Stimulated activated CD4-positive, alpha-beta T cell treated with anti-CD3 and anti-CD28 coated beads, Interleukin-1b, Interleukin-23, amount 100 ng/mL, for 24 hours (primary cell): ENCODE measurements around the gene DNM3.

Experiments used
- DNase-seq, 4 experiments: peaks; one replicate each; pipeline ENCODE4 v3.0.0-alpha.2; 2020; ENCODE audit warnings: low read depth in 4 of 4, low spot score in 1 of 4

The DNM3 gene

DNA sequence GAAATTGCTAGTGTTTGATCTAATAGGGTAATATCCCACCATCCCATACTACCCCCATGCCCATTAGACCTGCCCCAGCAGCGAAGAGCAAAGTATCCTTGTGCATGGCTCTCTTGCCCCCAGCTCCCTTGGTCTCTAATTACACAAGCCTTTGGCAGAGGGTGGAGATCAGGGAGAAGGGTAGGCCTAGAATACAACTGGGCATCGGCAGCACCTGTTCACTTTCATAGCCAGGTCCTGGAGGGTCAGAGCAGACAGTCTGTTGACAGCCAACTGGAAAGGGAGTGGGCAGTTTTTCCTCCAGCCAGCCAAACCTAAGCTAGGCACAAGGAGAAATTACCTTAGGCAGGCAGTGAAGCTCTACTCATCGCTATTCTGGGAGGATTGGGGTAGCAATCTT, 605.2 kb downstream of the DNM3 start:
- no peak for DNase-seq

DNA sequence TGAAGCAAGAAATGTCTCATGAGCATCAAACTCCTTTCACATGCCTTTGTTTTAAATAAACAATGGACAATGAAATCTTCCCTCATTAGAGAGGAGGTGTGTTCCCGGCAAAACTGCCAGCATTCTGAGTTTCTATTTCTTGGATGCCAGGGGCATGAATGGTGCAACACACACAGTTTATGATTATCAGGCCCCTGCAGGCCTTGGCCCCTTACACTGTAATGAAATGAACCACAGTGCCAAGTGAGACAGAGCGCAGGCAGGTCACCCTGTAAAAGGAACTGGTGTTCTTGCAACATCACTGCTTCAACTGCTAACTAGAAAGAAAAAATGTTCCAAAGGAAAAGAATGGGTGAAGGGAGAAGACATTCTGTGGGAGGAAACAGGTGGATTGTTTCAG, 606.3 kb downstream of the DNM3 start:
- no peak for DNase-seq

GRCh38 chr1:172448995-172449584, 607.8 kb downstream of the DNM3 start:
- DNase-seq = no peak

- no peak for DNase-seq
These were observed 608.6 kb downstream of the DNM3 start for GRCh38 chr1:172449585-172450523.

DNA sequence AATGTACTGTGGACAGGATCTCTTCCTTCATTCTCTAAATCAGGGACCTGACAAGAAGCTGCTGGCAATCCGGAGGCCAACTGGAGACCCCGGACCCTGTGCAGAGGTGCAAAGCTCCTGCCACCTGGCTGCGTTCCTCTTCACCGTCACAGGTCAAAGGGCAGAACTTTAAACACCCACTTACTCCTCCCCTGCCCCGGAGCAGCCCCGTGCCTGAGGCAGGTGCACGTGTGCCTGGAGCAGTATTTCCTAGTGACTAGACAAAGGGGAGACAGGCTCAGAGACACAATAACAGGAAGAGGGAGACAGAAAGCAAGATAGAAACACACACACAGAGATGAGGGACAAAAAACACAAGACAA, 609.2 kb downstream of the DNM3 start:
- no peak for DNase-seq

DNA sequence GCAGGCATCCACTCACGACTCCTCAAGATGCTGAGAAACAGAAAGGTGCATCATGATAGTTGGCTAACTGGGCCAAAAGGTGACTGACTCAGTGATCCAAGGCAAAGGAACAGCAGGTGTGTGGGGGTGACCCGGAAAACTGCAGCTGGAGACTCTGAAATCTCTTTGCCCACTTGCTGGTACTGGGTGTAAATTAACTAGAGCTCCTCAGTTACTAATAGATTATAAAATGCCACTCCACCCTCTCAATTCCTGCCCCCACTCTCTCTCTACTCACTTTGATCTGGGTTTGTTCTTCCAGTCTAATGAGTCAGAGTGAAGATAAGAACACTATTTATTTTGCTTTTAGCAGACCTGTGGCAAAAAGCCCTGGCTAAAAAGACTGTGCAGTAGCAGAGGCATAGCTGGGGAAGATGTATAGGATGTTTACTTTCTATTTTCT, 609.7 kb downstream of the DNM3 start:
- DNase-seq = no peak

GRCh38 chr1:172452536-172453152, 611.3 kb downstream of the DNM3 start:
- DNase-seq = no peak

DNA sequence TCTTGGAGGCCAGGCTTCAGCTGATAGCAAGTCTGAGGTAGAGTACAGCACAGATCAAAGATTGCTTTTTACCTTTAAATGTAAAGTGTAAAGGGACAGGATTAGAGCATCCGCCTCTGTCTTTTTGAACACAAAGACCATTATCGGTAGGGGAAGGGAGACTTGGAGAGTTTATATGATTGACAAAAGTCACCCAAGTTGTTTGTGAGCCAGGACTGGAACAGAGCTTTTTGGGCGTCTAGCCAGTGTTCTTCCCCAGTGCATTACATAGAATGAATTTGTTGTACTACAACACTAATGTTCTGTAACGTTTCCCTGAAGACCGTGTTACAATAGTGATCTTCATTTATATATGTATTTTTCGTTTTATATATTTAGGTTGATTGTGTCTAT, 611.9 kb downstream of the DNM3 start:
- no peak for DNase-seq

- DNase-seq = no peak
These were observed 612.3 kb downstream of the DNM3 start for GRCh38 chr1:172453607-172454006.

- no peak for DNase-seq
These were observed 614.2 kb downstream of the DNM3 start for GRCh38 chr1:172455451-172455850.

DNA sequence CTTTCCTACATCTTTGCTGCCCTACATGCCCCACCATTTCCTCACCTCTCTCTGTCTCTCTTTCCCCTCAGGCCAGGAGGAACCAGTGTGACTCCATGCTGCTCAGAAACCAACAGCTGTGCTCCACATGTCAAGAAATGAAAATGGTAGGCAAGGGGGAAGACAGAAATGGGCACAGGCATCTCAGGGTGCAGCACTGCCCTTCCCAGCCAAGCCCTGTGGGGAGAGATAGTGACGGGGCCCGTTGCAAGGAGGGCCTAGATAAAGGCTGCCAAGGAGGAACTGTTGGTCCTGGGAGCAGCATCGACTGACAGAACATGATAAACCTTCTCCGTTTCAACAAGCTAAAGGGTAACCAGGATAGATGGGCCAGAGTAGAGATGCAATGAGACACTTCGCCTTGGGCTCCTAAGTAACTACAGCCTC, 615.1 kb downstream of the DNM3 start:
- no peak for DNase-seq

DNA sequence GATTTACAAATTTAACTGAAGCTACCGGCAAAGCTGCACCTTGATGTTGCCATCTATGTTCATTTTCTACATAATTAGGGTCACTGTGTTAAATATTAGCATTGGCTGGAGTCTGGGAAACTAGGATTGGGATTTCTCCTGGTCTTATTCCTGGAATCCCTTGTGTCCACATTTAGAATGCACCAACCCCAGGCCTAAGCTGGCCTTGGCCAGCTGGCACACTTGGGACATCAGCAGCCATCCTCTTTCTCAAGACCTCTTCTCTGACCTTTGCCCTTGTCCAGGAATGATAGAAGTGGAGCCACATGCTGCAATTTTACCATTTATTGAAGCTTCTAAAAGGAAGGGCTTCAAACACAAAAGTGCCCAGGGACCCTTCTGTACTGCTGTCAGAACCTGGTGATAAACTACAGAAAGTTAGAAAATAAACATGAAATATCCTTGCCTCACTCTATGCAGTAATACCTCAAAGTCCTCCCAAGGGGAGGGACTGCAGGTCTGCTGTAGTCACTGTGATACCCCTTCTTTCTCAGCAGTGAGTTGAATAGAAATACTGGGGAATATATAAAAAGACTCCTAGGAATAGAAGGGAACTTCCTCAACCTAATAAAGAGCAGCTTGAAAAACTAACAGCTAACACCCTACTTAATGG, 616.3 kb downstream of the DNM3 start:
- no peak for DNase-seq

DNA sequence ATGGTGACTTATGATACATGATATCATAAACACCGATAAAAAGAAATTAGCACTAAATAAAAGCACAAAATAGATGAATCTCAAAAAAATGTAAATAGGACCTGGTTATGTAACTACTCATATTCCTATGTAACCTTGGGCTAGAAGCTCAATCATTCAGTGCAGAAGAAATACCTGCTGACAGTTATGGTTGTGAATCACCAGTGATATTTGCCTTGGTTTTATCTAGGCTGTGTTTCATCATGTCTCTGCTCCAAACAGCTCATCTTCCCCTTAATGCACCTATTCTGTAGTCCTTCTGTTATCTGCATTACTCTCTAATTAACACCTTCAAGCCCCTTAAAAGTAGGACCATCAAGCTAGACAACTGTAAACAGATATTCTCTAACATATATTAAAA, 618.9 kb downstream of the DNM3 start:
- DNase-seq = no peak

- no peak for DNase-seq
These were observed 619.6 kb downstream of the DNM3 start for GRCh38 chr1:172460887-172461315.
